Measurements from ENCODE around the gene MICALL2. TPM values are rescaled to one million over a fixed set of nuclear protein-coding genes. Genes with fewer than 3 reads are reported as not detected.

Gene MICALL2
- total RNA-seq, 1 donor from 2014 or later, result 64.9 TPM

GRCh38 chr7:1493571-1493970 lies 34.3 kb upstream of the MICALL2 start:
- DNase-seq (ENCODE audit: extremely low read depth, low read depth, low spot score), result no peak

- DNase-seq (ENCODE audit: extremely low read depth, low read depth, low spot score), result no peak
Observed at GRCh38 chr7:1493129-1493528, 33.9 kb upstream of the MICALL2 start.

- no peak for DNase-seq (ENCODE audit: extremely low read depth, low read depth, low spot score)
Observed at GRCh38 chr7:1492640-1493039, 33.4 kb upstream of the MICALL2 start.

- DNase-seq (ENCODE audit: extremely low read depth, low read depth, low spot score), result no peak
Observed at GRCh38 chr7:1492221-1492620, 33.0 kb upstream of the MICALL2 start.

GRCh38 chr7:1490837-1491236 lies 31.6 kb upstream of the MICALL2 start:
- no peak for DNase-seq (ENCODE audit: extremely low read depth, low read depth, low spot score)

- DNase-seq (ENCODE audit: extremely low read depth, low read depth, low spot score), result no peak
Observed at GRCh38 chr7:1489336-1489735, 30.1 kb upstream of the MICALL2 start.

GRCh38 chr7:1488016-1488415 lies 28.7 kb upstream of the MICALL2 start:
- no peak for DNase-seq (ENCODE audit: extremely low read depth, low read depth, low spot score)

- DNase-seq (ENCODE audit: extremely low read depth, low read depth, low spot score), result no peak
Observed at GRCh38 chr7:1487466-1487865, 28.2 kb upstream of the MICALL2 start.

- DNase-seq (ENCODE audit: extremely low read depth, low read depth, low spot score), result no peak
Observed at GRCh38 chr7:1486571-1486970, 27.3 kb upstream of the MICALL2 start.

- DNase-seq (ENCODE audit: extremely low read depth, low read depth, low spot score), result no peak
Observed at GRCh38 chr7:1485156-1485555, 25.9 kb upstream of the MICALL2 start.

- no peak for DNase-seq (ENCODE audit: extremely low read depth, low read depth, low spot score)
Observed at GRCh38 chr7:1484569-1484968, 25.3 kb upstream of the MICALL2 start.

GRCh38 chr7:1483536-1484505 lies 24.6 kb upstream of the MICALL2 start:
- no peak for DNase-seq (ENCODE audit: extremely low read depth, low read depth, low spot score)

- no peak for DNase-seq (ENCODE audit: extremely low read depth, low read depth, low spot score)
Observed at GRCh38 chr7:1483079-1483478, 23.8 kb upstream of the MICALL2 start.

GRCh38 chr7:1481300-1481699 lies 22.0 kb upstream of the MICALL2 start:
- no peak for DNase-seq (ENCODE audit: extremely low read depth, low read depth, low spot score)

- DNase-seq (ENCODE audit: extremely low read depth, low read depth, low spot score), result no peak
Observed at GRCh38 chr7:1480670-1481069, 21.4 kb upstream of the MICALL2 start.

- no peak for DNase-seq (ENCODE audit: extremely low read depth, low read depth, low spot score)
Observed at GRCh38 chr7:1479287-1479686, 20.0 kb upstream of the MICALL2 start.

- no peak for DNase-seq (ENCODE audit: extremely low read depth, low read depth, low spot score)
Observed at GRCh38 chr7:1478480-1478879, 19.2 kb upstream of the MICALL2 start.

- DNase-seq (ENCODE audit: extremely low read depth, low read depth, low spot score), result no peak
Observed at GRCh38 chr7:1476859-1477258, 17.6 kb upstream of the MICALL2 start.

GRCh38 chr7:1475991-1476390 lies 16.7 kb upstream of the MICALL2 start:
- DNase-seq (ENCODE audit: extremely low read depth, low read depth, low spot score), result no peak

- DNase-seq (ENCODE audit: extremely low read depth, low read depth, low spot score), result no peak
Observed at GRCh38 chr7:1475393-1475792, 16.1 kb upstream of the MICALL2 start.

- no peak for DNase-seq (ENCODE audit: extremely low read depth, low read depth, low spot score)
Observed at GRCh38 chr7:1474736-1475135, 15.5 kb upstream of the MICALL2 start.

GRCh38 chr7:1473864-1474512 lies 14.7 kb upstream of the MICALL2 start:
- peak; percentile 12 for DNase-seq (ENCODE audit: extremely low read depth, low read depth, low spot score)

Measured in glomerular endothelial cell (primary cell).